Stomach (tissue), 9 donors: Measurements from ENCODE around the gene LRGUK. TPM values are rescaled to one million over a fixed set of nuclear protein-coding genes. Genes with fewer than 3 reads are reported as not detected.

Experiments
- DNase-seq, 2 donors: peaks; one replicate each; pipeline versions ENCODE4 v3.0.0 to v3.0.0-alpha.2; 2013 to 2019
- H3K27ac ChIP-seq, 5 donors: fragments of 200-600 bp in 4 of 5; sonication (generic) in 4 of 5; one replicate each; pipeline ENCODE4 v1.5.1; 2013 to 2019; ENCODE audit warnings: mild to moderate bottlenecking in 1 of 5, moderate library complexity in 1 of 5
- H3K27me3 ChIP-seq, 3 donors: fragments of 200-600 bp; sonication (generic); one replicate each; pipeline ENCODE4 v1.5.1; 2017 to 2019; ENCODE audit warnings: mixed run types in 1 of 3
- H3K36me3 ChIP-seq, 4 donors: fragments of 200-600 bp; sonication (generic); 1 replicate in 3 of 4; 2 replicates in 1 of 4; pipeline ENCODE4 v1.5.1; 2016 to 2019
- H3K4me1 ChIP-seq, 4 donors: fragments of 200-600 bp; sonication (generic); one replicate each; pipeline ENCODE4 v1.5.1; 2016 to 2019
- H3K4me3 ChIP-seq, 4 donors: fragments of 200-600 bp; sonication (generic) in 3 of 4; one replicate each; pipeline ENCODE4 v1.5.1; 2016 to 2019; ENCODE audit warnings: mild to moderate bottlenecking in 1 of 4
- H3K9me3 ChIP-seq, 4 donors: fragments of 200-600 bp; sonication (generic); one replicate each; pipeline ENCODE4 v1.5.1; 2016 to 2019
- EP300 ChIP-seq: sonication (generic); formaldehyde crosslinking; IDR thresholded peaks from one replicate; pipeline ENCODE4 v1.6.1; 2017; ENCODE audit warnings: antibody characterized with exemption
- POLR2A ChIP-seq, 4 donors: fragments of 450-650 bp; IDR thresholded peaks; one replicate each; pipeline ENCODE4 v1.6.1; 2016; ENCODE audit warnings: antibody characterized with exemption in 4 of 4, control low read depth in 2 of 4, mild to moderate bottlenecking in 1 of 4, moderate library complexity in 1 of 4
- POLR2AphosphoS5 ChIP-seq, 3 donors: sonication (generic); formaldehyde crosslinking; IDR thresholded peaks; one replicate each; pipeline ENCODE4 v1.6.1; 2016; ENCODE audit warnings: antibody characterized with exemption in 3 of 3
- WGBS, 5 donors: extraction: QIAGEN DNeasy Blood & Tissue Kit in 3 of 5; methylation state at CpG; one replicate each; pipeline versions ENCODE4 v1.1.5 to v1.1.7; 2013 to 2018; 5-methylcytosine and 5-hydroxymethylcytosine counted together
- intact Hi-C: fragments of 100-400 bp; cut with DNase I; formaldehyde crosslinking; loops from one replicate; pipeline ENCODE4 v1.15.1; 2023; ENCODE audit warnings: low total_unique reads
- polyA plus RNA-seq, 3 donors: library from polyadenylated mRNA; stranded (reverse); fragments of 200-250 nt; gene quantifications; one replicate each; pipeline ENCODE4 v1.2.3, GENCODE V29; 2013
- total RNA-seq, 5 donors: library from RNA; depleted of rRNA; stranded (reverse); fragments of >200 nt; gene quantifications; one replicate each; pipeline versions ENCODE4 v1.1.0 to v1.2.3, GENCODE V29; 2014 to 2016
- TF ChIP-seq, protein P1 (sequence below), 7 experiments: fragments of 450-650 bp in 4 of 7; fragments of 200-600 bp in 3 of 7; sonication (generic) in 3 of 7; IDR thresholded peaks; one replicate each; pipeline ENCODE4 v1.5.1; 2016 to 2019; ENCODE audit warnings: antibody characterized with exemption in 7 of 7, control low read depth in 2 of 7, mild to moderate bottlenecking in 1 of 7
- donor health status: healthy with polysubstance abuse.
- donor health status: Bipolar disorder and iron deficiency.
- donor health status: healthy.

LRGUK gene
- total and polyA plus RNA-seq, 8 donors, result 0.10 to 4.1 (median 1.5) TPM; not detected in 3

DNA sequence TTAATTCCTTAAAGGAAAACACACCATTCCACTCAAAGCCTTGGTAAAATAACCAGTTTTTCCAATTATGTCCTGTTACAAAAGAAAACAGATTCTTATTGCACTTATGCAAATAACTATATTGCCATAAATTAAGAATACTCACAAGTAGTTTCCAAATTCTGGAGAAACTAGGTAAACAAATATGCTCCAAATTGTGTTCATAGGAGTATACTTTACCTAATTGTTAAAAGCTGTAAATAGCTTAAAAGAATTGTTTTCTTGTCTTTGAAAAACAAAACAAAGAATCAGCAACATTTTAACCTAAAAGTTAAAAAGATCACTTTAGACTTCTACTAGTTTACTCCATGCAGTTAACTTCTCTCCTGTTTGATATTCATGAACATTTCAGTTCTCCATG is 38.9 kb upstream of the LRGUK start:
- no peaks in the 10 kb centered on the region for H3K4me1 ChIP-seq
- H3K27ac ChIP-seq, result no peak overlapping the region
- TF ChIP-seq, protein P1, sequence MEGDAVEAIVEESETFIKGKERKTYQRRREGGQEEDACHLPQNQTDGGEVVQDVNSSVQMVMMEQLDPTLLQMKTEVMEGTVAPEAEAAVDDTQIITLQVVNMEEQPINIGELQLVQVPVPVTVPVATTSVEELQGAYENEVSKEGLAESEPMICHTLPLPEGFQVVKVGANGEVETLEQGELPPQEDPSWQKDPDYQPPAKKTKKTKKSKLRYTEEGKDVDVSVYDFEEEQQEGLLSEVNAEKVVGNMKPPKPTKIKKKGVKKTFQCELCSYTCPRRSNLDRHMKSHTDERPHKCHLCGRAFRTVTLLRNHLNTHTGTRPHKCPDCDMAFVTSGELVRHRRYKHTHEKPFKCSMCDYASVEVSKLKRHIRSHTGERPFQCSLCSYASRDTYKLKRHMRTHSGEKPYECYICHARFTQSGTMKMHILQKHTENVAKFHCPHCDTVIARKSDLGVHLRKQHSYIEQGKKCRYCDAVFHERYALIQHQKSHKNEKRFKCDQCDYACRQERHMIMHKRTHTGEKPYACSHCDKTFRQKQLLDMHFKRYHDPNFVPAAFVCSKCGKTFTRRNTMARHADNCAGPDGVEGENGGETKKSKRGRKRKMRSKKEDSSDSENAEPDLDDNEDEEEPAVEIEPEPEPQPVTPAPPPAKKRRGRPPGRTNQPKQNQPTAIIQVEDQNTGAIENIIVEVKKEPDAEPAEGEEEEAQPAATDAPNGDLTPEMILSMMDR (IDR thresholded peaks at IDR 0.05), result no peak
- no peak for TF ChIP-seq EP300
- TF ChIP-seq POLR2AphosphoS5 (IDR thresholded peaks at IDR 0.05), result no peak
- TF ChIP-seq POLR2A (IDR thresholded peaks at IDR 0.05), result no peak
- no peak for DNase-seq
- intact Hi-C loops, result no loop called here
- peaks cover 6 to 39% (median 23%) of the 10 kb centered on the region in 4 donors for H3K9me3 ChIP-seq
- no peak overlapping the region for H3K4me3 ChIP-seq
- H3K27me3 ChIP-seq, result no peaks in the 10 kb centered on the region
- no peaks in the 10 kb centered on the region for H3K36me3 ChIP-seq

DNA sequence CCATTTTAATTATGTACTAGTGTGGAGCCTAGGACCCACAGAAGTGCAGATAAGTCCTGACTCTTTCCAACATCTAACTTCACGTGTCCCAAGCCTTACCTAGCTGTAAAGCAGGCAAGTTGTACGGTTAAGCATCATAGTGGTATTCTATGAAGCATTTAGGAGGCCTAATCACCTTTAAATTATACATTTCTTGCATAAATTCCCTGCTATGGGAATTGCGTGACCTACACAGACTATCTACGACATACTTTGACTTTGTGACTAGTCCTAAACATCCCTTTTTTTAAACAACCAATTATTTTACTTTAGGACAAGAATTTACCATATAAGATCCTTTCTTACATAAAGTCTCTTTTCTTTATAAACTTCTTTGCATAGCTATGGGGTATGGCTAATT is 37.7 kb upstream of the LRGUK start:
- no peak overlapping the region for H3K4me3 ChIP-seq
- intact Hi-C loops, result no loop called here
- H3K27me3 ChIP-seq, result no peaks in the 10 kb centered on the region
- no peak overlapping the region for H3K27ac ChIP-seq
- no peak for TF ChIP-seq EP300
- TF ChIP-seq POLR2A (IDR thresholded peaks at IDR 0.05), result no peak
- TF ChIP-seq, protein P1 (IDR thresholded peaks at IDR 0.05), result no peak
- no peak for TF ChIP-seq POLR2AphosphoS5 (IDR thresholded peaks at IDR 0.05)
- H3K4me1 ChIP-seq, result no peaks in the 10 kb centered on the region
- DNase-seq, result no peak
- WGBS, 5 donors, result 78 to 82% (median 79%) methylated on average over 4 of the region's 4 CpGs
- no peaks in the 10 kb centered on the region for H3K36me3 ChIP-seq
- peaks cover 6 to 48% (median 26%) of the 10 kb centered on the region in 4 donors for H3K9me3 ChIP-seq

DNA sequence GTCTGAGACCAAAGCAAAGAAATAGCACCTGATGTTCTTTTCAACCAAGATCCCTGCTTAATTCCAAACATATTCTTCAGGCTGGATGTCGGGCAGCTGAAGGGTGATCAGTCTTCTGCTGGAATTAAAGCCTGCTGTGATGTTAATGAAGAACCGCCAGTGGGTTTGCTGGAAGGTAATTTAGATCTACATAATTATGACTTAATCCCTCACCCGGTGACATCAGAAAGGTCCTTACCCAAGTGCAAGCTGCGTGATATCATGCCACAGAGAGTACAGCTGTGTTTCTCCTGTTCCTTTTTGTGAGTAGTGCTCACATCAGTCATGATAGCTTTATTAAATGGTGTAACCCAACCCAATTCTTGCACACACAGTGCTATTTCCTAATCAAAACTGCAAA is 29.1 kb upstream of the LRGUK start:
- TF ChIP-seq, protein P1 (IDR thresholded peaks at IDR 0.05), result no peak
- no peaks in the 10 kb centered on the region for H3K36me3 ChIP-seq
- WGBS, 5 donors, result 85 to 93% (median 88%) methylated on average over 4 of the region's 4 CpGs
- no peak overlapping the region for H3K4me3 ChIP-seq
- H3K4me1 ChIP-seq, result no peaks in the 10 kb centered on the region
- H3K9me3 ChIP-seq, result peaks cover 0 to 10% (median 5%) of the 10 kb centered on the region in 4 donors
- intact Hi-C loops, result no loop called here
- H3K27ac ChIP-seq, result no peak overlapping the region
- no peaks in the 10 kb centered on the region for H3K27me3 ChIP-seq
- no peak for DNase-seq

DNA sequence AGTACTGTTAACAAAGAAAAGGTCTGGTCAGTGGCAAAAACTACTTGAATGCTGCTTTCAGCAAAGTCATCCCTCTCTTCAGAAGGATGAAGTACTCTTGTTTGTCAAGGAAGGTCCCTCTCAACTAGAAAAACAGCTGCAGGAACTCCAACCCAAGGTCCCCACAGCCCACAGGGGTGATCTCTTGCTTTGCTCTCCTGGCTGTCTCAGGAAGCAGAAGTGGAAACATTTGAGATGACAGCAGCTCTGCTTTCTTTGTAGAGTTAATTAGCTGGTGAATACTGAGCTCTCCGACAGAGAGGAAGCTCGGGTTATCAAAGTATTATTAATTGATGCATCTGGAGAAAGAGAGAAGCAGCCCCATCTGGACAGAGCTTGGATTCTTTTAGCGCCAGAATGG is 25.4 kb upstream of the LRGUK start:
- 34 to 80% (median 60%) methylated on average over 1 to 3 of the region's 3 CpGs for WGBS, 5 donors
- H3K4me1 ChIP-seq, result no peaks in the 10 kb centered on the region

More for the DNA sequence above, 25.4 kb upstream of the LRGUK start:
- Histone ChIP-seq H3K9me3 (no peaks in the 10 kb centered on the region), H3K36me3 (no peaks in the 10 kb centered on the region), H3K4me3 (no peak overlapping the region), H3K27me3 (no peaks in the 10 kb centered on the region), H3K27ac (no peak overlapping the region)
- intact Hi-C loops, result no loop called here
- peak in 1 of 2 donors; percentile 21 for DNase-seq
- TF ChIP-seq, protein P1 (IDR thresholded peaks at IDR 0.05), result no peak
- no peak for TF ChIP-seq POLR2A (IDR thresholded peaks at IDR 0.05)
